Stomach (tissue), 4 donors: ENCODE data around the gene LRTM1.

Experiments
- CTCF ChIP-seq, 7 experiments: fragments of 450-650 bp in 4 of 7; fragments of 200-600 bp in 3 of 7; sonication (generic) in 3 of 7; IDR thresholded peaks; one replicate each; pipeline ENCODE4 v1.5.1; 2016 to 2019; ENCODE audit warnings: antibody characterized with exemption in 7 of 7, control low read depth in 2 of 7, mild to moderate bottlenecking in 1 of 7
- EP300 ChIP-seq: sonication (generic); formaldehyde crosslinking; IDR thresholded peaks from one replicate; pipeline ENCODE4 v1.6.1; 2017; ENCODE audit warnings: antibody characterized with exemption

- TF ChIP-seq CTCF (IDR thresholded peaks at IDR 0.05) (no peak), EP300 (no peak)
Measured at GRCh38 chr3:54968546-54969172, 40.8 kb upstream of the LRTM1 start.
